SK-N-SH (cell line): ENCODE results near the gene ZC3H12A. TPM values are rescaled to one million over a fixed set of nuclear protein-coding genes. Genes with fewer than 3 reads are reported as not detected.

ENCODE experiments used
- CTCF ChIA-PET: fragments of 300-600, 350-600 bp; formaldehyde crosslinking; extraction: SDS; loops from one replicate; lab custom pipeline; 2021; lab: Yijun Ruan, JAX
- POLR2A ChIA-PET: fragments of 350-600 bp; sonication (Branson Sonifier 250); formaldehyde crosslinking; extraction: SDS; loops from one replicate; lab custom pipeline; 2020; ENCODE audit warnings: antibody characterized with exemption, inconsistent platforms; lab: Yijun Ruan, JAX
- DNase-seq: peaks from one replicate; pipeline ENCODE4 v3.0.0; 2012
- H2AFZ ChIP-seq: fragments of 200-600 bp; sonication (generic); 2 replicates; pipeline ENCODE4 v1.8.1; 2016; ENCODE audit warnings: antibody characterized with exemption, mild to moderate bottlenecking, low read depth
- H3F3A ChIP-seq: fragments of 200-600 bp; sonication (generic); replicated peaks from 2 replicates; pipeline ENCODE3; 2016; ENCODE audit warnings: antibody characterized with exemption, mild to moderate bottlenecking; ENCODE audit not compliant: insufficient read depth
- H3K27ac ChIP-seq, 2 experiments: fragments of 200-500 bp in 1 of 2; fragments of 200-600 bp in 1 of 2; sonication (Bioruptor generic) in 1 of 2; sonication (generic), shearing (Covaris generic) in 1 of 2; 2 replicates each; pipeline versions ENCODE4 v1.5.1 to v1.6.1; 2014 to 2016; ENCODE audit warnings: low read depth in 2 of 2, inconsistent platforms in 1 of 2, low read length in 1 of 2, mild to moderate bottlenecking in 1 of 2, mixed read lengths in 1 of 2
- H3K27me3 ChIP-seq: fragments of 200-600 bp; sonication (generic), shearing (Covaris generic); 2 replicates; pipeline ENCODE4 v1.6.1; 2016; ENCODE audit warnings: mixed run types; ENCODE audit not compliant: insufficient read depth
- H3K36me3 ChIP-seq, 2 experiments: fragments of 200-500 bp in 1 of 2; fragments of 200-600 bp in 1 of 2; sonication (Bioruptor generic) in 1 of 2; sonication (generic) in 1 of 2; replicated peaks in 1 of 2; 2 replicates each; pipeline versions ENCODE3 to v1.5.1; 2014 to 2016; ENCODE audit warnings: low read length in 1 of 2, mild to moderate bottlenecking in 1 of 2; ENCODE audit not compliant: insufficient read depth in 2 of 2, control insufficient read depth in 1 of 2
- H3K4me1 ChIP-seq, 2 experiments: fragments of 200-500 bp in 1 of 2; fragments of 200-600 bp in 1 of 2; sonication (Bioruptor generic) in 1 of 2; sonication (generic), shearing (Covaris generic) in 1 of 2; 2 replicates each; pipeline versions ENCODE4 v1.5.1 to v1.6.1; 2014 to 2016; ENCODE audit warnings: low read depth in 1 of 2, low read length in 1 of 2, mixed run types in 1 of 2; ENCODE audit not compliant: insufficient read depth in 2 of 2, control insufficient read depth in 1 of 2
- H3K4me2 ChIP-seq: fragments of 200-600 bp; sonication (generic), shearing (Covaris generic); 2 replicates; pipeline ENCODE4 v1.6.1; 2017; ENCODE audit warnings: mixed run types
- H3K4me3 ChIP-seq, 2 experiments: fragments of 200-500 bp in 1 of 2; fragments of 200-600 bp in 1 of 2; sonication (Bioruptor generic) in 1 of 2; sonication (generic), shearing (Covaris generic) in 1 of 2; 2 replicates each; pipeline versions ENCODE4 v1.5.1 to v1.8.1; 2014 to 2016; ENCODE audit warnings: low read depth in 2 of 2, inconsistent platforms in 1 of 2, low read length in 1 of 2, mild to moderate bottlenecking in 1 of 2, mixed read lengths in 1 of 2, moderate library complexity in 1 of 2
- H3K79me2 ChIP-seq: fragments of 200-600 bp; sonication (generic); 2 replicates; pipeline ENCODE4 v1.8.1; 2017; ENCODE audit warnings: mild to moderate bottlenecking; ENCODE audit not compliant: insufficient read depth
- H3K9ac ChIP-seq: fragments of 200-600 bp; sonication (generic); 2 replicates; pipeline ENCODE4 v1.6.1; 2017; ENCODE audit warnings: mixed run types
- H3K9me2 ChIP-seq: fragments of 200-600 bp; sonication (generic); 2 replicates; pipeline ENCODE4 v1.6.1; 2017; ENCODE audit warnings: mixed run types
- H3K9me3 ChIP-seq: fragments of 200-600 bp; sonication (generic); 2 replicates; pipeline ENCODE4 v1.6.1; 2017; ENCODE audit warnings: mixed run types, mild to moderate bottlenecking, moderate library complexity
- H4K20me1 ChIP-seq: fragments of 200-600 bp; sonication (generic); 2 replicates; pipeline ENCODE4 v1.6.1; 2017; ENCODE audit warnings: mild to moderate bottlenecking, mixed run types; ENCODE audit not compliant: insufficient read depth
- CHD2 ChIP-seq: fragments of 150-350 bp; IDR thresholded peaks from 2 replicates; pipeline ENCODE4 v1.6.1; 2018; ENCODE audit warnings: low read length; ENCODE audit not compliant: partially characterized antibody
- CTCF ChIP-seq: fragments of 200-600 bp; sonication (generic); IDR thresholded peaks from 2 replicates; pipeline ENCODE4 v1.6.1; 2017; ENCODE audit warnings: antibody characterized with exemption, mild to moderate bottlenecking, moderate library complexity
- EP300 ChIP-seq, 2 experiments: IDR thresholded peaks; 2 replicates each; pipeline versions ENCODE4 v1.4.0 to v1.6.1; 2012; ENCODE audit warnings: borderline replicate concordance in 1 of 2, low read depth in 1 of 2, low read length in 1 of 2
- FOSL2 ChIP-seq: IDR thresholded peaks from 2 replicates; pipeline ENCODE4 v1.4.0; 2012; ENCODE audit warnings: low read depth, mild to moderate bottlenecking, moderate library complexity, borderline replicate concordance
- FOXJ3 ChIP-seq: sonication (generic); formaldehyde crosslinking; IDR thresholded peaks from 2 replicates; pipeline ENCODE4 v1.5.1; 2020; ENCODE audit warnings: mild to moderate bottlenecking, missing genetic modification reagents
- FOXM1 ChIP-seq: IDR thresholded peaks from 2 replicates; pipeline ENCODE4 v1.4.0; 2012; ENCODE audit warnings: low read depth, mild to moderate bottlenecking
- GABPA ChIP-seq: IDR thresholded peaks from 2 replicates; pipeline ENCODE4 v1.4.0; 2012; ENCODE audit warnings: low read depth, mild to moderate bottlenecking
- GATA2 ChIP-seq: sonication (generic); formaldehyde crosslinking; IDR thresholded peaks from 2 replicates; pipeline ENCODE4 v1.5.0; 2020; ENCODE audit warnings: mild to moderate bottlenecking, missing genetic modification reagents
- MXI1 ChIP-seq: IDR thresholded peaks from 2 replicates; pipeline ENCODE4 v1.6.1; 2012; ENCODE audit warnings: mild to moderate bottlenecking, low read depth, low read length, improper control_type of control experiment
- NFIC ChIP-seq: IDR thresholded peaks from 2 replicates; pipeline ENCODE4 v1.4.0; 2012; ENCODE audit warnings: borderline replicate concordance
- NRF1 ChIP-seq: IDR thresholded peaks from 2 replicates; pipeline ENCODE4 v1.6.1; 2012; ENCODE audit warnings: low read depth, mild to moderate bottlenecking, low read length
- RCOR1 ChIP-seq: fragments of 150-350 bp; IDR thresholded peaks from 2 replicates; pipeline ENCODE4 v1.6.1; 2017; ENCODE audit warnings: antibody characterized with exemption, low read length
- REST ChIP-seq: IDR thresholded peaks from 2 replicates; pipeline ENCODE4 v1.6.1; 2012; ENCODE audit warnings: mild to moderate bottlenecking, low read depth, low read length, moderate library complexity
- RFX5 ChIP-seq: IDR thresholded peaks from 2 replicates; pipeline ENCODE4 v1.6.1; 2012; ENCODE audit warnings: mild to moderate bottlenecking, improper control_type of control experiment, low read length
- RXRA ChIP-seq: IDR thresholded peaks from 2 replicates; pipeline ENCODE4 v1.4.0; 2012; ENCODE audit warnings: low read depth, mild to moderate bottlenecking, borderline replicate concordance
- SIN3A ChIP-seq: IDR thresholded peaks from 2 replicates; pipeline ENCODE4 v1.6.1; 2012; ENCODE audit warnings: low read depth, mild to moderate bottlenecking, low read length, moderate library complexity, borderline replicate concordance
- SMC3 ChIP-seq: IDR thresholded peaks from 2 replicates; pipeline ENCODE4 v1.6.1; 2012; ENCODE audit warnings: low read depth, low read length, improper control_type of control experiment
- TAF1 ChIP-seq: IDR thresholded peaks from 2 replicates; pipeline ENCODE4 v1.6.1; 2012; ENCODE audit warnings: low read depth, mild to moderate bottlenecking, low read length, moderate library complexity, borderline replicate concordance
- TCF12 ChIP-seq: IDR thresholded peaks from 2 replicates; pipeline ENCODE4 v1.4.0; 2012
- TEAD4 ChIP-seq: IDR thresholded peaks from 2 replicates; pipeline ENCODE4 v1.4.0; 2012; ENCODE audit warnings: mild to moderate bottlenecking, borderline replicate concordance; ENCODE audit not compliant: insufficient read depth
- USF1 ChIP-seq: IDR thresholded peaks from 2 replicates; pipeline ENCODE4 v1.4.0; 2012; ENCODE audit warnings: low read depth, borderline replicate concordance
- YY1 ChIP-seq: IDR thresholded peaks from 2 replicates; pipeline ENCODE4 v1.4.0; 2012; ENCODE audit warnings: low read depth, mild to moderate bottlenecking
- ZBTB33 ChIP-seq: IDR thresholded peaks from 2 replicates; pipeline ENCODE4 v1.4.0; 2012; ENCODE audit warnings: low read depth, borderline replicate concordance
- WGBS: methylation state at CpG from one replicate; pipeline ENCODE4 v1.1.6; 2017; ENCODE audit warnings: low lambda C conversion rate; 5-methylcytosine and 5-hydroxymethylcytosine counted together
- polyA plus RNA-seq, 3 experiments: library from polyadenylated mRNA; depleted of rRNA; stranded (reverse); fragments of >200 nt; gene quantifications; 2 replicates each; pipeline ENCODE4 v1.2.3, GENCODE V29; 2012

The ZC3H12A gene
- polyA plus RNA-seq, 1 of the 3 experiments (the other 2 are of a cell fraction): 8.9 TPM

- no peak for TF ChIP-seq FOSL2
- TF ChIP-seq YY1: no peak
- TF ChIP-seq TCF12: no peak
- TF ChIP-seq RCOR1: no peak
- TF ChIP-seq ZBTB33: no peak
- no peak for TF ChIP-seq SMC3
- 0 out of 2 replicates have a peak, but pooled peaks have one; percentile 27 for TF ChIP-seq MXI1
- TF ChIP-seq FOXM1: no peak
- TF ChIP-seq CHD2: no peak
- no peak for TF ChIP-seq GABPA
- TF ChIP-seq EP300 (IDR thresholded peaks at IDR 0.05; ENCODE audit: borderline replicate concordance in 1 of 2, low read depth in 1 of 2, low read length in 1 of 2): no peak
Measured at GRCh38 chr1:37474046-37474696, at the start of gene ZC3H12A (continued).

GRCh38 chr1:37425221-37425620, 49.2 kb upstream of the ZC3H12A start:
- H2AFZ ChIP-seq: no peak overlapping the region
- POLR2A ChIA-PET: no interaction called here
- CTCF ChIA-PET: interaction anchor here (0.7 to 3.4 kb wide), 2 partner anchors 9 to 852 kb away, joined by 3 to 30 read pairs; no protein-coding TSS in a partner anchor
- TF ChIP-seq NRF1 (no peak), GATA2 (no peak), TEAD4 (no peak), RXRA (no peak), RFX5 (no peak), SIN3A (no peak), CTCF (no peak), USF1 (no peak), YY1 (no peak), TAF1 (no peak), TCF12 (no peak), CHD2 (no peak), NFIC (no peak), REST (no peak), SMC3 (no peak), FOXJ3 (CRISPR knock-in tag) (no peak), MXI1 (no peak), FOSL2 (no peak), GABPA (no peak)

More at GRCh38 chr1:37425221-37425620, 49.2 kb upstream of the ZC3H12A start:
- H4K20me1 ChIP-seq: no peaks in the 10 kb centered on the region
- no peak overlapping the region for H3K27ac ChIP-seq
- DNase-seq: no peak
- no peaks in the 10 kb centered on the region for H3K4me1 ChIP-seq
- 0 out of 2 replicates have a peak, but pooled peaks cover 4% of the 10 kb centered on the region for H3K27me3 ChIP-seq
- no peaks in the 10 kb centered on the region for H3K79me2 ChIP-seq
- no peaks in the 10 kb centered on the region for H3K36me3 ChIP-seq
- no peak overlapping the region for H3K9ac ChIP-seq
- no peaks in the 10 kb centered on the region for H3F3A ChIP-seq
- H3K4me3 ChIP-seq: no peak overlapping the region
- no peaks in the 10 kb centered on the region for H3K9me2 ChIP-seq
- 25% methylated on average over 5 of the region's 5 CpGs for WGBS
- H3K9me3 ChIP-seq: no peaks in the 10 kb centered on the region
- H3K4me2 ChIP-seq: no peak overlapping the region
